Activated naive CD4-positive, alpha-beta T cell treated with Interleukin-2 at 50 U/mL for 16 hours (primary cell): ENCODE results near the gene APLF.
"Not testable (repeated sequence)": the region's sequence is repeated elsewhere in the genome, so short reads cannot be mapped to it uniquely, and the experiment has no call there.

ENCODE experiments used
- DNase-seq: peaks from one replicate; pipeline ENCODE4 v3.0.0-alpha.2; 2020

Gene APLF

GRCh38 chr2:68537011-68537410 lies 69.6 kb downstream of the APLF start:
- DNase-seq: no peak

DNA sequence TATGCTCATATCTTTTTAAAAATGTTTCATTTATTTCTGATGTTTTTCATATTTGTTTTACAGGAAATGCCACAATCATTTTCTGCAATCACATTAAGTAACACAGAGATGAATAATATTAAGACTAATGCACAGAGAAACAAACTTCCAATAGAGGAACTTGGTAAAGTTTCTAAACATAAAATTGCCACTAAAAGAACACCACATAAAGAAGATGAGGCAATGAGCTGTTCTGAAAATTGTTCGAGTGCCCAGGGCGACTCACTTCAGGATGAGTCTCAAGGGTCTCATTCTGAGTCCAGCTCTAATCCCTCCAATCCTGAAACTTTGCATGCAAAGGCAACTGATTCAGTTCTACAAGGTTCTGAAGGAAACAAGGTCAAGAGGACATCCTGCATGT lies 70.4 kb downstream of the APLF start:
- DNase-seq: no peak

DNA sequence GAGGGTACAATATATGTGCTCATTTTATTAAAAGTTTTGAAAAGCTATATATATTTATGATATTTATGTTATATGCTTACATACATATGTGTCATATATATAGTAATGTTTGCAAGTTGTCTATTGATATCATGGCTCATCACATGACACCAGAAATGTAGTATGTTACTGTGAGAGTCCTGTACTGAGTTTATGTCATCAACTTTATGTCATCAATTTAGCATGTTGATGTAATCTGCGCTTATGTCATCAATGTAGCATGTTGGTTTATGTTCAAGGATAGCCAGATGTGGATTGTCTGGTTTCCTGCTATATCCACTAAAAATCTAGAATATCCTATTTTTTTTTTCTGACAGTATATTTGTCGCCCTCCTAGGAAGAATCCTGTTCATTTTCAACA lies 77.4 kb downstream of the APLF start:
- no peak for DNase-seq

DNA sequence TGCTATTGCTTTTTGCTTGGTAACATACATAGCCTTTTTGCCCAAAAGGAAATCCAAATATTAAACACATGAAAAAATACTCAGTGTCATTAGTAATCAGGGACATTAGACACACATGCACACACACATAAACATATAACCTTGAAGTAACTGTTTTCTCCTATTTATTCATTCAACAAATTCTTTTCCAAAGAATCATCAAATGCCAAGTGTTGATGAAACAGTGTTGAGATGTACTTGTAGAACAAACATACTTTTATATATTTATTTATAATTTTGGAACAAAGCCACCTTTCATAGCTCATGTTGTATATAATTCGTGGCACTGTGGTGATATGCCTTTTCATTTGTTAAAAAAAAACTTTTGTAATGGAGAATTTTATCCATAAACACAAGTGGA lies 81.0 kb downstream of the APLF start:
- no peak for DNase-seq

GRCh38 chr2:68553098-68553497 lies 85.7 kb downstream of the APLF start:
- DNase-seq: no peak

DNA sequence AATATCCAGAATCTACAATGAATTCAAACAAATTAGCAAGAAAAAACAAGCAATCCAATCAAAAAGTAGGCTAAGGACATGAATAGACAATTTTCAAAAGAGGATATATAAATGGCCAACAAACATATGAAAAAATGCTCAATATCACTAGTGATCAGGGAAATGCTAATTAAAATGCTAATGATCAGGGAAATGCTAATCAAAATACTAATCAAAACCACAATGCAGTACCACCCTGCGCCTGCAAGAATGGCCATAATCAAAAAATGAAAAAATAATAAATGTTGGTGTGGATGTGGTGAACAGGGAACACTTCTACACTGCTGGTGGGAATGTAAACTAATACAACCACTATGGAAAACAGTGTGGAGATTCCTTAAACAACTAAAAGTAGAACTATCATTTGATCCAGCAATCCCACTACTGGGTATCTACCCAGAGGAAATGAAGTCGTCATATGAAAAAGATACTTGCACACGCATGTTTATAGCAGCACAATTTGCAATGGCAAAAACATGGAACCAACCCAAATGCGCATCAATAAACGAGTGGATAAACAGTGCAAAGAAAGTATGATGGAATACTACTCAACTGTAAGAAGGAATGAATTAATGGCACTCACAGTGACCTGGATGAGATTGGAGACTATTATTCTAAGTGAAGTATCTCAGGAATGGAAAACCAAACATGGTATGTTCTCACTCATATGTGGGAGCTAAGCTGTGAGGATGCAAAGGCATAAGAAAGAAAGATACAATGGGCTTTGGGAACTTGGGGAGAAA lies 88.2 kb downstream of the APLF start:
- not testable (repeated sequence) for DNase-seq

- DNase-seq: no peak
Measured at GRCh38 chr2:68556381-68556780, 89.0 kb downstream of the APLF start.

- no peak for DNase-seq
Measured at GRCh38 chr2:68558576-68558975, 91.2 kb downstream of the APLF start.

DNA sequence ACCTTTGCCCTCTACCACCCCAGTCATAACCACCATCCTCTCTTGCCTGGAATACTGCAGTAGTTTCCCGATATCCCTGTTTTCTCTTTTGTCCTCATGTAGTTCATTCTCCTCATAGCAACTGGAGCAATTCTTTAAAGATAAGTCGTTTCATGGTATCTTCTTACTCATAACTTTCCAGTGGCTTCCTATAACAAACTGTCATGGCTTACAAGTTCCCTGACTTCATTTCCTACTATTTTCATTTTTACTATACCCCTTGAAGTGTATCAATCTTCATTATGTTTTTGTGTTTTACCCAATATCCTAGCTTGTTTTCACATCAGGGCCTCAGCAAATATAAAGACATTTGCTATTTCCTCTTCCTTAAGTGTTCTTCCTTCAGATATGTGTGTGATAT lies 92.3 kb downstream of the APLF start:
- no peak for DNase-seq

- no peak for DNase-seq
Measured at GRCh38 chr2:68560545-68560944, 93.2 kb downstream of the APLF start.

- no peak for DNase-seq
Measured at GRCh38 chr2:68561372-68561771, 94.0 kb downstream of the APLF start.

DNA sequence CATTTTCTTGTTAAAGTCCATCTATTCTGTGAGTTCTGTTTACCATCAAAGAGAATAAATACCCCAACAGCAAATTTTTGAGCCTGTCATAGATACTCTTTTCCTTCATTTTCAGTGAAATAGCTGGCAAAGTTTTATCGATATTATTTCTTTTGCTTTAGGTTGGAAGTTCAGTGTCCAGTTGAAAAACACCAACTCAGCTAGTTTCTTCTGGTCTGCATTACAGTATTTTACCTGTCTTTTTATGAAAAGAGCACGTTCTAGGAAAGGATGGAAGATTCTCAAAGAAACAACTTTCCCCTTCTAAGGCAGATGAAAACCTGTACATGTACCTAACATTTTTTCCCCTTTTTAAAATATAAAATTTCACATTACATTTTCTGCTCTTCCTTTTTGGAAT lies 95.5 kb downstream of the APLF start:
- DNase-seq: no peak

GRCh38 chr2:68564426-68564825 lies 97.0 kb downstream of the APLF start:
- DNase-seq: no peak

GRCh38 chr2:68565273-68565672 lies 97.9 kb downstream of the APLF start:
- DNase-seq: no peak

DNA sequence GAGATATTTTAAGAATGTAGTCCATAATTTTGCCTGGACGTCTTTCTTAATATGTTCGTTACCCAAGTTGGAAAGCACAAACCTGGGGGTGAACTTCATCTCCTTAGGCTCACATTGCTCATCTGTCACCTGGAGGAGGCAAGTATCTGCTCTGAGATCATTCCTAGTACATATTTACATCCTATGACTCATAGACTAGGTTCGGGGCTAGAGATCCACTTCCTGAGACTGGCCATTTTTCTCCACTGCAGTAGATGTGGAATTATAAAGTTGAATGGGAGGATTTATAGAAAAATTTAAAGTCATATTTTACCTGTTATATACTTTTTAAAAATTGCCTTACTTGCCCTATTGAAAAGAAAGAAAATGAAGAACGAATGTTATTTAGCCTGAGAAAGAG lies 98.5 kb downstream of the APLF start:
- no peak for DNase-seq

DNA sequence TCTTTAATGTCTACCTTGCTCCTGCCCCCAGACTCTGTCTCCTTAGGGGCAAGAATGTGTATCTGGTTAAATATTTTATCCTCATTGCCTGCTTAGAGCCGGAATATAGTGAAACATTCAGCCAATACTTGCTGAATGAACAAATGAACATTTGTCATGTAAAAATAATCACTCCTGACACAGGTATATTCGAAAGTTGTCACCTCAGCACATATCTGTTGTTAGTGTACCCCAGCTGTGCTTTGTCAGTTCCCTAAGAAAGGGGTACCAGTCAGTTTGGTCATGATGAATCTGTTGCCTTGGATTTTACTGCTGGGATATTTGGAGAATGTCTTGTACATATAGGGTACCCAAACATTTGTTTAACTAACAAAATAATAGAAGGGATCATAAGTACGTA lies 99.0 kb downstream of the APLF start:
- no peak for DNase-seq

DNA sequence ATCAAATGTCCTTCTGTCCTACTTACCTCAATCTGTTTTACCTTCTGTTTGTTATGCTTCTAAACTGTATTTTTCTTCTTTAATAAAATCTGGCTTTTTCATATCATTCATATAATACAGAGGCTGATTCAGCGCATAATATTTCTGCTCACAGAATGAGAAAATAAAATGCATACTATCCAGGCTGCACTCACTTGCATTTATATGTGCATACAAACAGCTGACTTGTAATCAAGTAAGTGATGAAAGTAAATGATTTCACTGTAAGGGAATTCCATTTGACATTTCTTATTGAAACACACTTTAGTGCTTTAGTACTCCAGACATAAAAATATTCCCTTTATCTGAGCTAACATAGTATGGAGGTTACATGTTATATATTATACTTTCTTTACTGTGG lies 100.7 kb downstream of the APLF start:
- no peak for DNase-seq

- DNase-seq: no peak
Measured at GRCh38 chr2:68569604-68570003, 102.2 kb downstream of the APLF start.

DNA sequence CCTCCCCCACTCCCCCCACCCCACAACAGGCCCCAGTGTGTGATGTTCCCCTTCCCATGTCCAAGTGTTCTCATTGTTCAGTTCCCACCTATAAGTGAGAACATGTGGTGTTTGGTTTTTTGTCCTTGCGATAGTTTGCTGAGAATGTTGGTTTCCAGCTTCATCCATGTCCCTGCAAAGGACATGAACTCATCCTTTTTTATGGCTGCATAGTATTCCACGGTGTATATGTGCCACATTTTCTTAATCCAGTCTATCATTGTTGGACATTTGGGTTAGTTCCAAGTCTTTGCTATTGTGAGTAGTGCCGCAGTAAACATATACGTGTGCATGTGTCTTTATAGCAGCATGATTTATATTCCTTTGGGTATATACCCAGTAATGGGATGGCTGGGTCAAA lies 103.0 kb downstream of the APLF start:
- not testable (repeated sequence) for DNase-seq

GRCh38 chr2:68574202-68574791 lies 106.9 kb downstream of the APLF start:
- no peak for DNase-seq

GRCh38 chr2:68577183-68577582 lies 109.8 kb downstream of the APLF start:
- DNase-seq: no peak

DNA sequence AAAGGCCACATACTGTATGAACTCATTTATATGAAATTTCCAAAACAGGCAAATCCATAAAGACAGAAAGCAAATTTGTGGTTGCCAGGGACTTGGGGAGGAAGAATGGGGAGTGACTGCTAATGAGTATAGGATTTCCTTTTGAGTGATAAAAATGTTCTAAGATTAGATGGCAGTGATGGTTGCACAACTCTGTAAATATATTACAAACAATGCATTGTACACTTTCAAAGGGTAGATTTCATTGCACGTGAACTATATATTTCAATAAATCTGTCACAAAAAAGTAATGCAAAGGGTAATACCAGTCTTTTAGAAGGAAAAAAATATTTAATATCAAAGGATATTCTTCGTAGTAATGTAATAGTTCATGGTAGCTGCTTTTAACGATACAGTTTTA lies 112.3 kb downstream of the APLF start:
- DNase-seq: no peak

DNA sequence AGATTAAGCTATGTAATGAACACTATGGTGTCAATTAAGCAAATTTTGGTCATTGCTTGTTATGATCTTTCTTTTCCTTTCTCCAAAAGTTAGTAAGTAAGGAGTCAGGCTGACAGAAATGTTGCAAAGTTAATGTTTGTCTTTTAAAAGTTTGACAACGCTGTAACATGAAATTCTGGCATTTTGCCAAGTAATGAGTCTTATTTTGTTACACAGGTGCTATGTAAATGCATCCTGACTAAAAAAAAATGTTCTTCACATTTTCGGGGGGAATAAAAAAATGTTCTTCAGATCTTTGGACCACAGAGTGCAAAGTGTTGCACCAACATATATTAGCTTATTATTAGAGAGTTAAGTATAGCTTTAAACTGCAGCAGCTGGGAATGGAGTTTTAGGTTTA lies 121.2 kb downstream of the APLF start:
- no peak for DNase-seq

DNA sequence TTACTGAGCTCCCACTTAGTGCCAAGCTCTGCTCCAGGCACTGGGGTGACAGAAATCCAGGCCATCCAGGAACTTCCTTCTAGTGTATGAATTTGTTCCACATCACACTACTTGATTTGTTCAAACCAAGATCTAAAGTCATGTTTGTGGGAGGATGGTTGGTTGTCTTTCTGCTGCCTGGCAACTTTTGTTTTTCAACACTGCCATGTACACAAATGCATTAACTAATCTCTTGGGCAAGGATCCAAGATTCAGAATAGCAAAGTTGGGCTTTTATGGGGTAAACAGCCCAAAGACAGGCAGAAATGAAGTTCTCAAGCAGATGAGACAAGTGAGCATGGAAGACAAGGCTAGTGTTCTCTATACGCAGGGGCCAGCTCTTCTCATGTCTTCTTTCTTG lies 122.6 kb downstream of the APLF start:
- no peak for DNase-seq

DNA sequence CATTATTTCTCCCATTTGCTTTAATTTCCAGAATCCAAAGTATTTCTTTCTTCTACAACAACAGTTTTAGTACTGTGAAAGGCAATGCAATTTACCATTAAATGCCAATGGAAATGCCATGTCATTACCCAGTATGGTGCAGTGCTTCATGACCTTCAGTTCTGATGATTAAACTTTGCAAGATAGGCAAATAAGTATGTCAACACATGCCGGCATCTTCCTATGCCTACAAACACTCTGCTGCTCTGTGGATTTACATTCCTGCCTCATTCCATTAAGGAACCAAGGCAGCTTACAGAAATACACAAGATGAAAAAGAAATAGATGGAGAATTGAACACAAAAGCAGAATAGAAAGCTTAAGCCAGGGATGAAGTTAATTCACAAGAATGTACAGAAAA lies 123.3 kb downstream of the APLF start:
- DNase-seq: no peak
